K562 (cell line): ENCODE data around the gene SEPTIN6. TPM values are rescaled to one million over a fixed set of nuclear protein-coding genes. Genes with fewer than 3 reads are reported as not detected.

Experiments used
- ATF1 ChIP-seq, 2 experiments: fragments of 450-650 bp in 1 of 2; IDR thresholded peaks; 2 replicates each; pipeline ENCODE4 v1.6.1; 2016; ENCODE audit warnings: missing compliant biosample characterization in 1 of 2, missing genetic modification characterization in 1 of 2
- ATF7 ChIP-seq: fragments of 450-650 bp; IDR thresholded peaks from 2 replicates; pipeline ENCODE4 v1.7.1; 2014; ENCODE audit warnings: mild to moderate bottlenecking, moderate library complexity
- CTBP1 ChIP-seq: fragments of 450-650 bp; IDR thresholded peaks from 2 replicates; pipeline ENCODE4 v1.6.1; 2016; ENCODE audit warnings: borderline replicate concordance
- GTF2B ChIP-seq: IDR thresholded peaks from 2 replicates; pipeline ENCODE4 v1.6.1; 2011; ENCODE audit not compliant: insufficient read length; ENCODE audit errors: extremely low read depth
- MLLT1 ChIP-seq, 2 experiments: fragments of 450-650 bp; IDR thresholded peaks; 2 replicates each; pipeline ENCODE4 v1.6.1; 2016
- RFX1 ChIP-seq: fragments of 450-650 bp; IDR thresholded peaks from 2 replicates; pipeline ENCODE4 v1.6.1; 2016; ENCODE audit warnings: mild to moderate bottlenecking, moderate library complexity
- TEAD1 ChIP-seq, 2 experiments: fragments of 450-650 bp in 1 of 2; sonication (generic) in 1 of 2; formaldehyde crosslinking; IDR thresholded peaks; 2 replicates each; pipeline versions ENCODE4 v1.4.0 to v1.8.0; 2020 to 2022; ENCODE audit warnings: mild to moderate bottlenecking in 2 of 2, missing genetic modification reagents in 1 of 2
- ZNF197 ChIP-seq: fragments of 200-800 bp; sonication (Bioruptor generic); IDR thresholded peaks from 2 replicates; pipeline ENCODE4 v1.6.1; 2016; ENCODE audit warnings: low read depth, missing genetic modification characterization, missing compliant biosample characterization
- ZNF764 ChIP-seq: fragments of 250-450 bp; sonication (Bioruptor Pico); IDR thresholded peaks from 2 replicates; pipeline ENCODE4 v1.4.0; 2020; ENCODE audit warnings: low read depth, mild to moderate bottlenecking, moderate library complexity
- polyA plus RNA-seq, 8 experiments: library from polyadenylated mRNA; depleted of rRNA in 4 of 8; stranded (reverse) in 5 of 8; unstranded in 3 of 8; fragments of >200 nt; fragmentation: Nextera tagmentation in 2 of 8; fragmentation: Illumina TruSeq in 1 of 8; extraction: Ambion mirVana in 2 of 8; extraction: Trizol in 1 of 8; gene quantifications; 2 replicates each; pipeline versions ENCODE4 v1.2.1 to v1.2.3, GENCODE V29; 2011 to 2014; ENCODE audit warnings: inconsistent platforms in 1 of 8, missing spikeins in 1 of 8
- total RNA-seq, 7 experiments: library from RNA; depleted of rRNA in 6 of 7; stranded (reverse); fragments of >200 nt in 6 of 7; fragmentation: Illumina TruSeq in 2 of 7; extraction: Trizol in 2 of 7; gene quantifications; 2 replicates each; pipeline versions ENCODE4 v1.2.1 to v1.2.3, GENCODE V29; 2011 to 2021; ENCODE audit warnings: low replicate concordance in 1 of 7
- TF ChIP-seq, protein P1 (sequence below): fragments of 250-450 bp; sonication (Bioruptor Pico); IDR thresholded peaks from 2 replicates; pipeline ENCODE4 v1.5.0; 2021
- TF ChIP-seq, protein P2 (sequence below), 2 experiments: fragments of 450-650 bp; conservative IDR thresholded peaks; 2 replicates each; pipeline ENCODE4 v1.6.1; 2017; ENCODE audit warnings: mild to moderate bottlenecking in 2 of 2, moderate library complexity in 2 of 2

The SEPTIN6 gene
- total and polyA plus RNA-seq, 9 of the 15 experiments (the other 6 are each of a cell fraction or from before 2014, with no cell fraction given) = 8.4 to 67.0 (median 37.8) TPM

GRCh38 chrX:119690921-119691716 is 1.8 kb downstream of the SEPTIN6 start (continued):
- TF ChIP-seq MLLT1 (IDR thresholded peaks at IDR 0.05) (no peak), ZNF197 (CRISPR knock-in tag) (no peak), GTF2B (peak; percentile 84), TEAD1 (CRISPR knock-in tag; IDR thresholded peaks at IDR 0.05) (0 out of 4 replicates have a peak, but pooled peaks of 1 of the 2 experiments have one; percentile 40), ATF7 (peak; percentile 98), RFX1 (no peak), ATF1 (CRISPR knock-in tag; IDR thresholded peaks at IDR 0.05) (no peak), ATF1 (tag; IDR thresholded peaks at IDR 0.05) (peak; percentile 95), CTBP1 (0 out of 2 replicates have a peak, but pooled peaks have one; percentile 9), ZNF764 (CRISPR knock-in tag) (no peak)
- TF ChIP-seq, protein P1, sequence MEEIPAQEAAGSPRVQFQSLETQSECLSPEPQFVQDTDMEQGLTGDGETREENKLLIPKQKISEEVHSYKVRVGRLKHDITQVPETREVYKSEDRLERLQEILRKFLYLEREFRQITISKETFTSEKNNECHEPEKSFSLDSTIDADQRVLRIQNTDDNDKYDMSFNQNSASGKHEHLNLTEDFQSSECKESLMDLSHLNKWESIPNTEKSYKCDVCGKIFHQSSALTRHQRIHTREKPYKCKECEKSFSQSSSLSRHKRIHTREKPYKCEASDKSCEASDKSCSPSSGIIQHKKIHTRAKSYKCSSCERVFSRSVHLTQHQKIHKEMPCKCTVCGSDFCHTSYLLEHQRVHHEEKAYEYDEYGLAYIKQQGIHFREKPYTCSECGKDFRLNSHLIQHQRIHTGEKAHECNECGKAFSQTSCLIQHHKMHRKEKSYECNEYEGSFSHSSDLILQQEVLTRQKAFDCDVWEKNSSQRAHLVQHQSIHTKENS (CRISPR knock-in tag) = no peak
- TF ChIP-seq, protein P2, sequence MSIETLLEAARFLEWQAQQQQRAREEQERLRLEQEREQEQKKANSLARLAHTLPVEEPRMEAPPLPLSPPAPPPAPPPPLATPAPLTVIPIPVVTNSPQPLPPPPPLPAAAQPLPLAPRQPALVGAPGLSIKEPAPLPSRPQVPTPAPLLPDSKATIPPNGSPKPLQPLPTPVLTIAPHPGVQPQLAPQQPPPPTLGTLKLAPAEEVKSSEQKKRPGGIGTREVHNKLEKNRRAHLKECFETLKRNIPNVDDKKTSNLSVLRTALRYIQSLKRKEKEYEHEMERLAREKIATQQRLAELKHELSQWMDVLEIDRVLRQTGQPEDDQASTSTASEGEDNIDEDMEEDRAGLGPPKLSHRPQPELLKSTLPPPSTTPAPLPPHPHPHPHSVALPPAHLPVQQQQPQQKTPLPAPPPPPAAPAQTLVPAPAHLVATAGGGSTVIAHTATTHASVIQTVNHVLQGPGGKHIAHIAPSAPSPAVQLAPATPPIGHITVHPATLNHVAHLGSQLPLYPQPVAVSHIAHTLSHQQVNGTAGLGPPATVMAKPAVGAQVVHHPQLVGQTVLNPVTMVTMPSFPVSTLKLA (conservative IDR thresholded peaks at IDR 0.05) = 0 out of 4 replicates have a peak, but pooled peaks of 1 of the 2 experiments have one; percentile 33
